GM19239 (cell line): ENCODE data around the gene SPRTN.

Source experiments
- DNase-seq: peaks from one replicate; pipeline ENCODE4 v3.0.0; 2011; ENCODE audit warnings: low spot score; ENCODE audit not compliant: insufficient read length
- FAIRE-seq: peaks from 2 replicates; lab custom pipeline; 2011; peaks lifted over from hg19 to GRCh38; lab: Jason Lieb, UNC

The SPRTN gene

GRCh38 chr1:231404318-231404717, 66.2 kb downstream of the SPRTN start:
- FAIRE-seq (no peak), DNase-seq (no peak)
